DMS 273 (cell line): ENCODE results near the gene PHRF1.
"Not testable (repeated sequence)": the region's sequence is repeated elsewhere in the genome, so short reads cannot be mapped to it uniquely, and the experiment has no call there.

ENCODE experiments used
- DNase-seq: peaks from one replicate; lab custom pipeline; 2025; ENCODE audit not compliant: unreplicated experiment; lab: John Stamatoyannopoulos, UW

PHRF1 gene

GRCh38 chr11:573146-573759 lies 3.0 kb upstream of the PHRF1 start:
- no peak for DNase-seq

GRCh38 chr11:574031-574570 lies 2.2 kb upstream of the PHRF1 start:
- not testable (repeated sequence) for DNase-seq

- no peak for DNase-seq
Observed at GRCh38 chr11:574632-575312, 1.5 kb upstream of the PHRF1 start.

GRCh38 chr11:575313-575995 lies 816 bp upstream of the PHRF1 start:
- DNase-seq, result peak; percentile 84

GRCh38 chr11:576811-577610 lies 741 bp downstream of the PHRF1 start:
- DNase-seq, result no peak

GRCh38 chr11:577611-577894 lies 1.3 kb downstream of the PHRF1 start:
- no peak for DNase-seq

GRCh38 chr11:578276-579035 lies 2.2 kb downstream of the PHRF1 start:
- no peak for DNase-seq

- DNase-seq, result no peak
Observed at GRCh38 chr11:579830-580601, 3.7 kb downstream of the PHRF1 start.

GRCh38 chr11:581342-581741 lies 5.1 kb downstream of the PHRF1 start:
- no peak for DNase-seq

- no peak for DNase-seq
Observed at GRCh38 chr11:581752-582151, 5.5 kb downstream of the PHRF1 start.

- no peak for DNase-seq
Observed at GRCh38 chr11:584287-584686, 8.0 kb downstream of the PHRF1 start.

GRCh38 chr11:586376-587316 lies 10.4 kb downstream of the PHRF1 start:
- no peak for DNase-seq

- no peak for DNase-seq
Observed at GRCh38 chr11:587546-587945, 11.3 kb downstream of the PHRF1 start.

- DNase-seq, result no peak
Observed at GRCh38 chr11:587978-588380, 11.7 kb downstream of the PHRF1 start.

- DNase-seq, result no peak
Observed at GRCh38 chr11:589798-590197, 13.5 kb downstream of the PHRF1 start.

GRCh38 chr11:590997-591396 lies 14.7 kb downstream of the PHRF1 start:
- no peak for DNase-seq

- no peak for DNase-seq
Observed at GRCh38 chr11:592501-592900, 16.2 kb downstream of the PHRF1 start.

- DNase-seq, result no peak
Observed at GRCh38 chr11:592918-593317, 16.6 kb downstream of the PHRF1 start.

- DNase-seq, result no peak
Observed at GRCh38 chr11:593347-593746, 17.1 kb downstream of the PHRF1 start.
